Tibial nerve (tissue), 4 donors: ENCODE results near the gene TEF.

Experiments
- EP300 ChIP-seq, 2 donors: sonication (generic); formaldehyde crosslinking; IDR thresholded peaks; one replicate each; pipeline ENCODE4 v1.6.1; 2017; ENCODE audit warnings: antibody characterized with exemption in 2 of 2, mild to moderate bottlenecking in 1 of 2
- POLR2A ChIP-seq, 2 donors: fragments of 450-650 bp; IDR thresholded peaks; one replicate each; pipeline ENCODE4 v1.6.1; 2017; ENCODE audit warnings: antibody characterized with exemption in 2 of 2, mild to moderate bottlenecking in 2 of 2, moderate library complexity in 2 of 2
- TF ChIP-seq, protein P1 (sequence below), 5 experiments: fragments of 200-600 bp in 3 of 5; fragments of 450-650 bp in 2 of 5; sonication (generic) in 3 of 5; IDR thresholded peaks; one replicate each; pipeline ENCODE4 v1.5.1; 2016 to 2019; ENCODE audit warnings: antibody characterized with exemption in 5 of 5, mild to moderate bottlenecking in 3 of 5, moderate library complexity in 2 of 5

DNA sequence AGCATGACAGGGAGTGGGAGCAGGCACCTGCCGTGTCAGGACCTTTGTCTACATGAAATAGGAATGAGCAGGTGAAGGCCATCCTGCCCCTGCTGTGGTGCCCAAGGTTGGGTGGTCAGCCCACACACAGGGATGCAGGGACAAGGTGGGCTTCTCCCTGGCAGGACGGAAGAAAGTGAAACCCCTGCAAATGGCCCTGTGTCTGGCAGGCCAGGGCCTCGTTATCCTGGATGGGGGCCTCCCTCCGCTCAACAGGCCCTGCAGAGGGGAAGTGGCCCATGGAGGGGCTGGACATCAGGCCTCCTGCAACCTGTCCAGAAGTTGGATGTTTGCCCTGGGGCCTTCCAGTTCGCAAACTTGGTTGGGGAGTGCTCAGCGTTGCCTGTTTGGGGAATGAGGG, 49.9 kb downstream of the TEF start:
- TF ChIP-seq, protein P1, sequence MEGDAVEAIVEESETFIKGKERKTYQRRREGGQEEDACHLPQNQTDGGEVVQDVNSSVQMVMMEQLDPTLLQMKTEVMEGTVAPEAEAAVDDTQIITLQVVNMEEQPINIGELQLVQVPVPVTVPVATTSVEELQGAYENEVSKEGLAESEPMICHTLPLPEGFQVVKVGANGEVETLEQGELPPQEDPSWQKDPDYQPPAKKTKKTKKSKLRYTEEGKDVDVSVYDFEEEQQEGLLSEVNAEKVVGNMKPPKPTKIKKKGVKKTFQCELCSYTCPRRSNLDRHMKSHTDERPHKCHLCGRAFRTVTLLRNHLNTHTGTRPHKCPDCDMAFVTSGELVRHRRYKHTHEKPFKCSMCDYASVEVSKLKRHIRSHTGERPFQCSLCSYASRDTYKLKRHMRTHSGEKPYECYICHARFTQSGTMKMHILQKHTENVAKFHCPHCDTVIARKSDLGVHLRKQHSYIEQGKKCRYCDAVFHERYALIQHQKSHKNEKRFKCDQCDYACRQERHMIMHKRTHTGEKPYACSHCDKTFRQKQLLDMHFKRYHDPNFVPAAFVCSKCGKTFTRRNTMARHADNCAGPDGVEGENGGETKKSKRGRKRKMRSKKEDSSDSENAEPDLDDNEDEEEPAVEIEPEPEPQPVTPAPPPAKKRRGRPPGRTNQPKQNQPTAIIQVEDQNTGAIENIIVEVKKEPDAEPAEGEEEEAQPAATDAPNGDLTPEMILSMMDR (IDR thresholded peaks at IDR 0.05), result no peak
- TF ChIP-seq POLR2A (IDR thresholded peaks at IDR 0.05), result no peak
- TF ChIP-seq EP300 (IDR thresholded peaks at IDR 0.05), result no peak
